Pancreas (tissue), 10 donors: Measurements from ENCODE around the gene FOXP2. TPM values are rescaled to one million over a fixed set of nuclear protein-coding genes. Genes with fewer than 3 reads are reported as not detected.
"Not testable (repeated sequence)": the region's sequence is repeated elsewhere in the genome, so short reads cannot be mapped to it uniquely, and the experiment has no call there.

Experiments
- ATAC-seq, 4 donors: fragments of 200-7000 bp; cut with Tn5 transposase; one replicate each; pipeline versions ENCODE4 v1.8.0 to v1.9.1; 2020; ENCODE audit warnings: mild to moderate bottlenecking in 4 of 4, moderate library complexity in 4 of 4
- DNase-seq, 6 donors: peaks; one replicate each; pipeline ENCODE4 v3.0.0-alpha.2; 2020
- FAIRE-seq: peaks from 2 replicates; lab custom pipeline; 2012; peaks lifted over from hg19 to GRCh38; lab: Jason Lieb, UNC
- H3K27ac ChIP-seq, 4 donors: fragments of 200-600 bp; sonication (generic); 1 replicate in 3 of 4; 2 replicates in 1 of 4; pipeline versions ENCODE4 v1.5.0 to v1.8.0; 2020
- H3K27me3 ChIP-seq, 4 donors: fragments of 200-600 bp; one replicate each; pipeline ENCODE4 v1.8.0; 2021
- H3K36me3 ChIP-seq, 3 donors: fragments of 200-600 bp; sonication (generic) in 1 of 3; one replicate each; pipeline versions ENCODE4 v1.5.0 to v1.8.0; 2020 to 2021
- H3K4me1 ChIP-seq, 3 donors: fragments of 200-600 bp; one replicate each; pipeline ENCODE4 v1.8.0; 2021
- H3K4me3 ChIP-seq, 4 donors: fragments of 200-600 bp; sonication (generic) in 2 of 4; one replicate each; pipeline versions ENCODE4 v1.5.0 to v1.8.0; 2020 to 2021
- H3K9me3 ChIP-seq, 4 donors: fragments of 200-600 bp; one replicate each; pipeline ENCODE4 v1.8.0; 2021
- WGBS, 2 donors: extraction: QIAGEN DNeasy Blood & Tissue Kit; methylation state at CpG; one replicate each; pipeline ENCODE4 v1.1.7; 2013; 5-methylcytosine and 5-hydroxymethylcytosine counted together
- intact Hi-C, 3 donors: fragments of 100-400 bp; cut with DNase I; formaldehyde crosslinking; loops; one replicate each; pipeline versions ENCODE4 v1.11.1 to v1.14.2; 2022
- polyA plus RNA-seq, 2 donors: library from polyadenylated mRNA; stranded (reverse); fragments of 200-250 nt; gene quantifications; one replicate each; pipeline ENCODE4 v1.2.3, GENCODE V29; 2013
- total RNA-seq, 6 donors: library from RNA; stranded (reverse); fragmentation: NEBNext Ultra II Directional in 4 of 6; extraction: Animal tissue kit (Norgen Biotek cat#: 25700) in 4 of 6; gene quantifications; one replicate each; pipeline versions ENCODE4 v1.2.1 to v1.2.4, GENCODE V29; 2021 to 2023
- TF ChIP-seq, protein P1 (sequence below), 4 donors: fragments of 200-600 bp; sonication (generic) in 3 of 4; IDR thresholded peaks; one replicate each; pipeline versions ENCODE4 v1.5.0 to v1.8.0; 2021; ENCODE audit warnings: antibody characterized with exemption in 4 of 4
- donor health status: healthy with polysubstance abuse.
- donor health status: DM: no; HTN: no; CAD: no; lungs with moderate emphysema.
- donor health status: DM: no; HTN: no; CAD: no.
- donor health status: control.
- donor health status: control.
- donor health status: Bipolar disorder and iron deficiency.
- donor health status: DM: yes; HTN: yes; CAD: no.
- donor health status: DM: no; HTN: no; CAD: no.
- donor health status: DM: no; HTN: no; CAD: no.
- donor health status: DM: yes; HTN: yes; CAD: no.

The FOXP2 gene
- total and polyA plus RNA-seq, 8 donors: 2.7 to 12.6 (median 10.2) TPM

DNA sequence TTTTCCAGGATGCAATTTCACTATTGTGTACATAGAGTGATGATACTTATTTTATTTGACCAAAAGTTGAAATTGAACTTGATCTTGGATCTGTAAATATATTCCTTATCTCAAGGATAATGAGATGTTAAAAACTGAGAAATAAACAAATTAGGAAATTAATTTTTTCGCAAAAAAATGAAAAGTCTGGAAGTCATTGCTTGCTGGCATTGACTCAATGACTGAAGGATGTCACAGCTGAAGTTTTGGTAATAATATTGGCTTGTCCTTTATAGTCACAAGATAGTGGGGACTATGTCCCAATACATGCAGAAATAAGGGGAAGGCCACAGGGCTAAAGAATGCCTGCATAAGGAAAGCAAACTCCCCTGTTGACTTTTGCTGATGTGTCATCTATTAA lies 92.8 kb downstream of the FOXP2 start:
- H3K4me1 ChIP-seq: peaks cover 0 to 5% (median 0%) of the 10 kb centered on the region in 3 donors
- no peak overlapping the region for H3K4me3 ChIP-seq
- intact Hi-C loops: no loop called here
- no peak for FAIRE-seq
- H3K36me3 ChIP-seq: no peaks in the 10 kb centered on the region
- TF ChIP-seq, protein P1, sequence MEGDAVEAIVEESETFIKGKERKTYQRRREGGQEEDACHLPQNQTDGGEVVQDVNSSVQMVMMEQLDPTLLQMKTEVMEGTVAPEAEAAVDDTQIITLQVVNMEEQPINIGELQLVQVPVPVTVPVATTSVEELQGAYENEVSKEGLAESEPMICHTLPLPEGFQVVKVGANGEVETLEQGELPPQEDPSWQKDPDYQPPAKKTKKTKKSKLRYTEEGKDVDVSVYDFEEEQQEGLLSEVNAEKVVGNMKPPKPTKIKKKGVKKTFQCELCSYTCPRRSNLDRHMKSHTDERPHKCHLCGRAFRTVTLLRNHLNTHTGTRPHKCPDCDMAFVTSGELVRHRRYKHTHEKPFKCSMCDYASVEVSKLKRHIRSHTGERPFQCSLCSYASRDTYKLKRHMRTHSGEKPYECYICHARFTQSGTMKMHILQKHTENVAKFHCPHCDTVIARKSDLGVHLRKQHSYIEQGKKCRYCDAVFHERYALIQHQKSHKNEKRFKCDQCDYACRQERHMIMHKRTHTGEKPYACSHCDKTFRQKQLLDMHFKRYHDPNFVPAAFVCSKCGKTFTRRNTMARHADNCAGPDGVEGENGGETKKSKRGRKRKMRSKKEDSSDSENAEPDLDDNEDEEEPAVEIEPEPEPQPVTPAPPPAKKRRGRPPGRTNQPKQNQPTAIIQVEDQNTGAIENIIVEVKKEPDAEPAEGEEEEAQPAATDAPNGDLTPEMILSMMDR (IDR thresholded peaks at IDR 0.05): no peak
- 91 to 98% methylated on average over 1 of the region's 1 CpG for WGBS, 2 donors
- no peaks in the 10 kb centered on the region for H3K27me3 ChIP-seq
- DNase-seq: no peak
- ATAC-seq: no peak
- no peaks in the 10 kb centered on the region for H3K9me3 ChIP-seq
- H3K27ac ChIP-seq: no peak overlapping the region

DNA sequence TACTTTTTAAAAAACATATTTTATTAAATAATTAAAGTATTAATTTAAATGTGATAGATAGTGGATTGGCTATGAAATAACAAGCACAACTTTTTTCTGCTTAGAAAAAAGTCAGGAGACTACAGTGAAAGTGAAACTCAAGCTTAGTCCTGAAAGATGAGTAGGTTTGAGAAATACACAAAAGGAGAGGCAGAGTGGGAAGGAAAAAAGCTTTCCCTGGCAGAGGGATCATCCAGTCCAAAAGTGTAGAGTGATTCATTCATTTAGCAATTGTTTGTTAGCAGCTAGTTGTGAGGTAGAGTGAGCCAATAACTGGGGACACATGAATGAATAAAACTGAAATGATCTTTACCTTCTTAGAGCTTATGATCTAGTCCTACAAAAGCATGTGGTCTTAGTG lies 93.5 kb downstream of the FOXP2 start:
- ATAC-seq (peak in 1 of 4 donors; percentile 67), DNase-seq (no peak), FAIRE-seq (peak; percentile 29)
- TF ChIP-seq, protein P1 (IDR thresholded peaks at IDR 0.05): no peak
- Histone ChIP-seq H3K9me3 (no peaks in the 10 kb centered on the region), H3K4me1 (no peaks in the 10 kb centered on the region), H3K27ac (no peak overlapping the region), H3K4me3 (no peak overlapping the region), H3K27me3 (no peaks in the 10 kb centered on the region), H3K36me3 (no peaks in the 10 kb centered on the region)
- intact Hi-C loops: no loop called here

DNA sequence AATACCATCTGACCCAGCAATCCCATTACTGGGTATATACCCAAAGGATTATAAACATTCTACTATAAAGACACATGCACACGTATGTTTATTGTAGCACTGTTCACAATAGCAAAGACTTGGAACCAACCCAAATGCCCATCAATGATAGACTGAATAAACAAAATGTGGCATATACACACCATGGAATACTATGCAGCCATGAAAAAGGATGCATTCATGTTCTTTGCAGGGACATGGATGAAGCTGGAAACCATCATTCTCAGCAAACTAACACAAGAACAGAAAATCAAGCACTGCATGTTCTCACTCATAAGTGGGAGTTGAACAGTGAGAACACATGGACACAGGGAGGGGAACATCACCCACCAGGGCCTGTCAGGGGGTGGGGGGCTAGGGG lies 96.2 kb downstream of the FOXP2 start:
- H3K27me3 ChIP-seq, H3K27ac ChIP-seq, H3K4me1 ChIP-seq, FAIRE-seq, H3K36me3 ChIP-seq, DNase-seq, H3K4me3 ChIP-seq, ATAC-seq, intact Hi-C loops, H3K9me3 ChIP-seq: not testable (repeated sequence)
- 94 to 95% methylated on average over 1 of the region's 1 CpG for WGBS, 2 donors

DNA sequence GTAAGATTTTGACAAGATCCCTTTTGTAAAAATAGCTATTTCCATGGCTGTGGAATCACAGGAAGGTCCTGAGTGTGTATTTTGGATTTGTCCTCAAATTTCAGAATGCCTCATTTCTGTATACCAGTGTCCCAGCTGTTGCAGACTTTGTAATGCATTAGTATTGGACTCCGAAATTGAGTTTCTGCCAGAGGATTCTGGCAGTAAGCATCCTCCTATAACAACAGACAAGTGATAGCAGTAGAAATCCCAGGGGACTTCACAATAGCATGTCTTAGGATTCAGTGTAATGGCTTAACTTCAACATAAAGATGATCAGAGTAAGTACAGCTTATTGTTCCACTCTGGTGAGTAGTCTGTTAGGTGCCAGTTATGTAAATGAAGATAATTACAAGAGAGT lies 104.6 kb downstream of the FOXP2 start:
- Histone ChIP-seq H3K4me3 (no peak overlapping the region), H3K27me3 (no peaks in the 10 kb centered on the region), H3K4me1 (no peaks in the 10 kb centered on the region), H3K36me3 (no peaks in the 10 kb centered on the region), H3K27ac (no peak overlapping the region), H3K9me3 (no peaks in the 10 kb centered on the region)
- intact Hi-C loops: no loop called here
- ATAC-seq (no peak), FAIRE-seq (no peak), DNase-seq (no peak)
- WGBS, 2 donors: 89 to 93% methylated on average over 1 of the region's 1 CpG
- TF ChIP-seq, protein P1 (IDR thresholded peaks at IDR 0.05): no peak

DNA sequence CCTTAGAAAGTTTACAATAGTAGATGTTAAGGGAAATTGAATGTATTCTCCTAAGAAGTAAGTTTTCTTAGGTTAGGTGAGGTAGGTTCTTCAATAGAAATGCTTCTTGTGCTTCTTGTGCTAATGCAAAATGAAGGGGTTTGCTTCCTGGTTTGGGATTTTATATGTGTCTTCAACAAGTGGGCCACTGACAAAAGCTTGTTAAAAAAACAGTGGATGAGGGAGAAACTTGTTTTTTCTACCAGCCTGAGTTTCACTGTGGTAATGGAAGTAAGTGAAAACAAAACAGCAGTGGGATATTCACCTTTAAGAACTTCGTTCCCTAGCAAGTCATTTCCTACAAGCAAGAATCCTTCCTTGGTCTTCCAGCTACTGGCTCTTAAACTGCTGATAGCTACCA lies 107.5 kb downstream of the FOXP2 start:
- intact Hi-C loops: no loop called here
- ATAC-seq: no peak
- Histone ChIP-seq H3K27ac (no peak overlapping the region), H3K4me1 (no peaks in the 10 kb centered on the region), H3K9me3 (no peaks in the 10 kb centered on the region), H3K4me3 (no peak overlapping the region), H3K36me3 (no peaks in the 10 kb centered on the region), H3K27me3 (no peaks in the 10 kb centered on the region)
- no peak for DNase-seq
- WGBS, 2 donors: 84 to 98% methylated on average over 1 of the region's 1 CpG
- TF ChIP-seq, protein P1 (IDR thresholded peaks at IDR 0.05): no peak
- no peak for FAIRE-seq
